ENCODE measurements around the gene DOC2B. TPM values are rescaled to one million over a fixed set of nuclear protein-coding genes. Genes with fewer than 3 reads are reported as not detected.
A peak's percentile ranks its signal among the peaks of the same experiment; 100 is the strongest.
"Not testable (repeated sequence)": the region's sequence is repeated elsewhere in the genome, so short reads cannot be mapped to it uniquely, and the experiment has no call there.

The DOC2B gene
- total RNA-seq, 2 experiments from 2014 or later, result not detected

DNA sequence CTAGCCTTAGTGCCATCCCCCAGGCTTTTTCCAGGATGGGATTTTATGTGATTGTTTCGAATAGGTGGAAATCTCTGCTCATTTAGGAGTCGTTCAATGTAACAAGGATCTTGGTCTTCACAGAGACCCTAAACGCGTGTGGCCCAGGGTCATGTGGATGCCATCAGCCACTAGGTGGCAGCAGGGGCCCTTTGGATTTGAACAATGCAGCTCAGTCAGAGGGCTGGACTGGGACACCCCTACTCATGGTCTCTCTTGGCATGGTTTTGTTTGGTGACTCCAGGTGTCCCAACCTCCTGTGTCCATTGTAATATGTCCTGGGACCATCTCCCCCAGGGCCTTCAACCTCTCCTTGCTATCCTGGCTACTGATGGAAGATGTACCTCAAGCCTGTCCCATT lies 44.9 kb downstream of the DOC2B start:
- H3K79me2 ChIP-seq (ENCODE audit: insufficient read depth, low read depth, low read length); H3K9me3 ChIP-seq (ENCODE audit: low read length); DNase-seq (ENCODE audit: low spot score); CTCF ChIA-PET (ENCODE audit: unreplicated experiment); H3K4me2 ChIP-seq (ENCODE audit: low read length); H3K27ac ChIP-seq (ENCODE audit: low read depth, low read length, poor library complexity, severe bottlenecking); H2AFZ ChIP-seq (ENCODE audit: low read length); H3K9me2 ChIP-seq (ENCODE audit: insufficient read depth, low read length); H3K4me1 ChIP-seq (ENCODE audit: insufficient read depth, low read length, poor library complexity, severe bottlenecking); POLR2A ChIA-PET; H4K20me1 ChIP-seq (ENCODE audit: insufficient read depth, low read length); BruUV-seq (replicated peaks); H3K36me3 ChIP-seq (ENCODE audit: insufficient read depth, low read length); H3K4me3 ChIP-seq (ENCODE audit: low read depth, low read length, poor library complexity, severe bottlenecking); intact Hi-C loops (cut with micrococcal nuclease; ENCODE audit: unreplicated experiment): not testable (repeated sequence)
- TF ChIP-seq, protein P1, sequence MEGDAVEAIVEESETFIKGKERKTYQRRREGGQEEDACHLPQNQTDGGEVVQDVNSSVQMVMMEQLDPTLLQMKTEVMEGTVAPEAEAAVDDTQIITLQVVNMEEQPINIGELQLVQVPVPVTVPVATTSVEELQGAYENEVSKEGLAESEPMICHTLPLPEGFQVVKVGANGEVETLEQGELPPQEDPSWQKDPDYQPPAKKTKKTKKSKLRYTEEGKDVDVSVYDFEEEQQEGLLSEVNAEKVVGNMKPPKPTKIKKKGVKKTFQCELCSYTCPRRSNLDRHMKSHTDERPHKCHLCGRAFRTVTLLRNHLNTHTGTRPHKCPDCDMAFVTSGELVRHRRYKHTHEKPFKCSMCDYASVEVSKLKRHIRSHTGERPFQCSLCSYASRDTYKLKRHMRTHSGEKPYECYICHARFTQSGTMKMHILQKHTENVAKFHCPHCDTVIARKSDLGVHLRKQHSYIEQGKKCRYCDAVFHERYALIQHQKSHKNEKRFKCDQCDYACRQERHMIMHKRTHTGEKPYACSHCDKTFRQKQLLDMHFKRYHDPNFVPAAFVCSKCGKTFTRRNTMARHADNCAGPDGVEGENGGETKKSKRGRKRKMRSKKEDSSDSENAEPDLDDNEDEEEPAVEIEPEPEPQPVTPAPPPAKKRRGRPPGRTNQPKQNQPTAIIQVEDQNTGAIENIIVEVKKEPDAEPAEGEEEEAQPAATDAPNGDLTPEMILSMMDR (conservative IDR thresholded peaks at IDR 0.05; ENCODE audit: low read length), result peak; percentile 47

- H2AFZ ChIP-seq (ENCODE audit: low read length); H3K4me3 ChIP-seq (ENCODE audit: low read depth, low read length, poor library complexity, severe bottlenecking); H3K4me2 ChIP-seq (ENCODE audit: low read length); H3K79me2 ChIP-seq (ENCODE audit: insufficient read depth, low read depth, low read length); DNase-seq (ENCODE audit: low spot score); H4K20me1 ChIP-seq (ENCODE audit: insufficient read depth, low read length); POLR2A ChIA-PET; H3K27ac ChIP-seq (ENCODE audit: low read depth, low read length, poor library complexity, severe bottlenecking); CTCF ChIA-PET (ENCODE audit: unreplicated experiment); H3K9me2 ChIP-seq (ENCODE audit: insufficient read depth, low read length); H3K36me3 ChIP-seq (ENCODE audit: insufficient read depth, low read length); H3K4me1 ChIP-seq (ENCODE audit: insufficient read depth, low read length, poor library complexity, severe bottlenecking); BruUV-seq (replicated peaks); intact Hi-C loops (cut with micrococcal nuclease; ENCODE audit: unreplicated experiment); H3K9me3 ChIP-seq (ENCODE audit: low read length): not testable (repeated sequence)
These were observed 45.6 kb downstream of the DOC2B start for GRCh38 chr17:135895-136294.

GRCh38 chr17:135022-135421 lies 46.4 kb downstream of the DOC2B start:
- H3K36me3 ChIP-seq (ENCODE audit: insufficient read depth, low read length); POLR2A ChIA-PET; CTCF ChIA-PET (ENCODE audit: unreplicated experiment); DNase-seq (ENCODE audit: low spot score); H3K4me3 ChIP-seq (ENCODE audit: low read depth, low read length, poor library complexity, severe bottlenecking); H3K9me2 ChIP-seq (ENCODE audit: insufficient read depth, low read length); H3K27ac ChIP-seq (ENCODE audit: low read depth, low read length, poor library complexity, severe bottlenecking); H3K9me3 ChIP-seq (ENCODE audit: low read length); H3K4me1 ChIP-seq (ENCODE audit: insufficient read depth, low read length, poor library complexity, severe bottlenecking); H2AFZ ChIP-seq (ENCODE audit: low read length); intact Hi-C loops (cut with micrococcal nuclease; ENCODE audit: unreplicated experiment); H3K4me2 ChIP-seq (ENCODE audit: low read length); H3K79me2 ChIP-seq (ENCODE audit: insufficient read depth, low read depth, low read length); BruUV-seq (replicated peaks); H4K20me1 ChIP-seq (ENCODE audit: insufficient read depth, low read length): not testable (repeated sequence)

DNA sequence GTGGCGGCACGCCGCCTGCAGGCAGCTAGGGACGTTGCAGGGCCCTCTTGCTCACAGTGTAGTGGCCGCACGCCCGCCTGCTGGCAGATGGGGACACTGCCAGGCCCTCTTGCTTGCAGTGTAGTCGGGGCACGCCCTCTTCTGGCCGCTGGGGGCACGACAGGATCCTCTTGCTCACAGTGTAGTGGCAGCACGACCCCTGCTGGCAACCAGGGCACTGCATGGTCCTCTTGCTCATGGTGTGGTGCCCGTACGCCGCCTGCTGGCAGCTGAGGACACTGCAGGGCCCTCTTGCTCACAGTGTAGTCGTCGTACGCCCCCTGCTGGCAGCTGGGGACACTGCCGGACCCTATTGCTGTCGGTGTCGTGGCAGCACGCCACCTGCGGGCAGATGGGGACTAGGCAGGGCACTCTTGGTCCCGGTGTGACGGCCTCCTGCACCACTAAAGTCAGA lies 47.1 kb downstream of the DOC2B start:
- H4K20me1 ChIP-seq (ENCODE audit: insufficient read depth, low read length); CTCF ChIA-PET (ENCODE audit: unreplicated experiment); intact Hi-C loops (cut with micrococcal nuclease; ENCODE audit: unreplicated experiment); BruUV-seq (replicated peaks); H3K27ac ChIP-seq (ENCODE audit: low read depth, low read length, poor library complexity, severe bottlenecking); H3K9me2 ChIP-seq (ENCODE audit: insufficient read depth, low read length); H3K4me1 ChIP-seq (ENCODE audit: insufficient read depth, low read length, poor library complexity, severe bottlenecking); H2AFZ ChIP-seq (ENCODE audit: low read length); POLR2A ChIA-PET; H3K36me3 ChIP-seq (ENCODE audit: insufficient read depth, low read length); H3K4me3 ChIP-seq (ENCODE audit: low read depth, low read length, poor library complexity, severe bottlenecking); H3K79me2 ChIP-seq (ENCODE audit: insufficient read depth, low read depth, low read length); DNase-seq (ENCODE audit: low spot score); H3K4me2 ChIP-seq (ENCODE audit: low read length); H3K9me3 ChIP-seq (ENCODE audit: low read length): not testable (repeated sequence)
- TF ChIP-seq, protein P1 (conservative IDR thresholded peaks at IDR 0.05; ENCODE audit: low read length), result peak; percentile 58

GRCh38 chr17:133932-134331 lies 47.5 kb downstream of the DOC2B start:
- not testable (repeated sequence) for BruUV-seq (replicated peaks)

More at GRCh38 chr17:133932-134331, 47.5 kb downstream of the DOC2B start:
- H2AFZ ChIP-seq (ENCODE audit: low read length); H3K9me3 ChIP-seq (ENCODE audit: low read length); H3K4me2 ChIP-seq (ENCODE audit: low read length); POLR2A ChIA-PET; H4K20me1 ChIP-seq (ENCODE audit: insufficient read depth, low read length); DNase-seq (ENCODE audit: low spot score); H3K79me2 ChIP-seq (ENCODE audit: insufficient read depth, low read depth, low read length); H3K27ac ChIP-seq (ENCODE audit: low read depth, low read length, poor library complexity, severe bottlenecking); H3K4me1 ChIP-seq (ENCODE audit: insufficient read depth, low read length, poor library complexity, severe bottlenecking); H3K4me3 ChIP-seq (ENCODE audit: low read depth, low read length, poor library complexity, severe bottlenecking); H3K36me3 ChIP-seq (ENCODE audit: insufficient read depth, low read length); CTCF ChIA-PET (ENCODE audit: unreplicated experiment); intact Hi-C loops (cut with micrococcal nuclease; ENCODE audit: unreplicated experiment); H3K9me2 ChIP-seq (ENCODE audit: insufficient read depth, low read length): not testable (repeated sequence)
